Panc1 (cell line): Measurements from ENCODE around the gene PROCR. TPM values are rescaled to one million over a fixed set of nuclear protein-coding genes. Genes with fewer than 3 reads are reported as not detected.
"Not testable (repeated sequence)": the region's sequence is repeated elsewhere in the genome, so short reads cannot be mapped to it uniquely, and the experiment has no call there.

Source experiments
- ATAC-seq: fragments of 200-7000 bp; cut with Tn5 transposase; 2 replicates; pipeline ENCODE4 v1.9.1; 2020; ENCODE audit warnings: mild to moderate bottlenecking, moderate library complexity
- BruUV-seq: library from RNA; stranded (reverse); fragments of 400-500 nt; replicated peaks from 2 replicates; lab custom pipeline; 2021; lab: Mats Ljungman, UMichigan
- CTCF ChIA-PET: fragments of 300-600 bp; sonication (Branson Sonifier 250); formaldehyde crosslinking; loops from one replicate; lab custom pipeline; 2022; ENCODE audit warnings: antibody characterized with exemption; lab: Charles Lee
- POLR2A ChIA-PET: fragments of 300-600 bp; sonication (Branson Sonifier 250); formaldehyde crosslinking; loops from one replicate; lab custom pipeline; 2022; ENCODE audit warnings: antibody characterized with exemption; lab: Charles Lee
- DNase-seq: peaks from one replicate; pipeline ENCODE4 v3.0.0-alpha.2; 2010; ENCODE audit warnings: low read depth, low spot score
- H3K27ac ChIP-seq: 2 replicates; pipeline ENCODE4 v1.5.1; 2011; ENCODE audit warnings: mild to moderate bottlenecking, low read length, inconsistent platforms
- H3K27me3 ChIP-seq: fragments of 200-500 bp; sonication (Bioruptor generic); 2 replicates; pipeline ENCODE4 v1.6.0; 2014; ENCODE audit warnings: low read length, inconsistent platforms; ENCODE audit not compliant: control insufficient read depth, insufficient read depth
- H3K36me3 ChIP-seq: fragments of 200-500 bp; sonication (Bioruptor generic); 2 replicates; pipeline ENCODE4 v1.5.1; 2014; ENCODE audit warnings: inconsistent platforms, mild to moderate bottlenecking, low read length, moderate library complexity; ENCODE audit not compliant: control insufficient read depth, insufficient read depth
- H3K4me1 ChIP-seq: 2 replicates; pipeline ENCODE4 v1.5.1; 2011; ENCODE audit warnings: inconsistent platforms, mild to moderate bottlenecking, low read length, moderate library complexity; ENCODE audit not compliant: control insufficient read depth, insufficient read depth
- H3K4me3 ChIP-seq, 2 experiments: 2 replicates each; pipeline ENCODE4 v1.5.1; 2011 to 2012; ENCODE audit warnings: low read depth in 2 of 2, low read length in 2 of 2, mild to moderate bottlenecking in 2 of 2, inconsistent platforms in 1 of 2, moderate library complexity in 1 of 2
- H3K9me3 ChIP-seq: fragments of 200-500 bp; sonication (Bioruptor generic); 2 replicates; pipeline ENCODE4 v1.5.1; 2014; ENCODE audit warnings: low read depth, mild to moderate bottlenecking, inconsistent platforms, low read length, moderate library complexity; ENCODE audit not compliant: control insufficient read depth, insufficient read depth
- CTCF ChIP-seq: fragments of 450-650 bp; IDR thresholded peaks from 2 replicates; pipeline ENCODE4 v1.5.1; 2017; ENCODE audit warnings: mild to moderate bottlenecking
- POLR2AphosphoS5 ChIP-seq: IDR thresholded peaks from 2 replicates; pipeline ENCODE4 v1.6.1; 2012; ENCODE audit warnings: mild to moderate bottlenecking, low read depth, low read length, moderate library complexity
- SIN3A ChIP-seq: IDR thresholded peaks from 2 replicates; pipeline ENCODE4 v1.6.1; 2012; ENCODE audit warnings: low read depth, mild to moderate bottlenecking, low read length, moderate library complexity, borderline replicate concordance; ENCODE audit not compliant: insufficient read depth
- TCF7L2 ChIP-seq: IDR thresholded peaks from 2 replicates; pipeline ENCODE4 v1.6.1; 2011; ENCODE audit warnings: mild to moderate bottlenecking, low read depth, low read length, inconsistent platforms
- in situ Hi-C: cut with HindIII; loops from 2 replicates; pipeline ENCODE4 v1.10.0; 2016; ENCODE audit warnings: low sequenced_read_pairs, low pct_unique_long_range_greater_than_20kb
- intact Hi-C: fragments of 100-400 bp; cut with micrococcal nuclease; formaldehyde crosslinking; loops from one replicate; pipeline ENCODE4 v1.10.0; 2022; ENCODE audit not compliant: unreplicated experiment
- total RNA-seq: library from RNA; stranded (reverse); gene quantifications from one replicate; pipeline ENCODE4 v1.2.1, GENCODE V29; 2021; ENCODE audit not compliant: unreplicated experiment
- TF ChIP-seq, protein P1 (sequence below), 2 experiments: IDR thresholded peaks; 2 replicates each; pipeline ENCODE4 v1.6.1; 2011 to 2012; ENCODE audit warnings: low read depth in 2 of 2, control low read depth in 1 of 2, low read length in 1 of 2, mild to moderate bottlenecking in 1 of 2, moderate library complexity in 1 of 2; ENCODE audit not compliant: insufficient read depth in 1 of 2

Gene PROCR
- total RNA-seq, 1 experiment from 2014 or later, result 38.0 TPM

GRCh38 chr20:35156978-35157377, 14.9 kb upstream of the PROCR start:
- CTCF ChIA-PET, result no interaction called here
- Histone ChIP-seq H3K27ac (no peak overlapping the region), H3K4me3 (no peak overlapping the region), H3K36me3 (no peaks in the 10 kb centered on the region), H3K27me3 (no peaks in the 10 kb centered on the region), H3K9me3 (no peaks in the 10 kb centered on the region), H3K4me1 (no peaks in the 10 kb centered on the region)
- TF ChIP-seq SIN3A (no peak), TCF7L2 (no peak), CTCF (no peak), POLR2AphosphoS5 (no peak)
- TF ChIP-seq, protein P1, sequence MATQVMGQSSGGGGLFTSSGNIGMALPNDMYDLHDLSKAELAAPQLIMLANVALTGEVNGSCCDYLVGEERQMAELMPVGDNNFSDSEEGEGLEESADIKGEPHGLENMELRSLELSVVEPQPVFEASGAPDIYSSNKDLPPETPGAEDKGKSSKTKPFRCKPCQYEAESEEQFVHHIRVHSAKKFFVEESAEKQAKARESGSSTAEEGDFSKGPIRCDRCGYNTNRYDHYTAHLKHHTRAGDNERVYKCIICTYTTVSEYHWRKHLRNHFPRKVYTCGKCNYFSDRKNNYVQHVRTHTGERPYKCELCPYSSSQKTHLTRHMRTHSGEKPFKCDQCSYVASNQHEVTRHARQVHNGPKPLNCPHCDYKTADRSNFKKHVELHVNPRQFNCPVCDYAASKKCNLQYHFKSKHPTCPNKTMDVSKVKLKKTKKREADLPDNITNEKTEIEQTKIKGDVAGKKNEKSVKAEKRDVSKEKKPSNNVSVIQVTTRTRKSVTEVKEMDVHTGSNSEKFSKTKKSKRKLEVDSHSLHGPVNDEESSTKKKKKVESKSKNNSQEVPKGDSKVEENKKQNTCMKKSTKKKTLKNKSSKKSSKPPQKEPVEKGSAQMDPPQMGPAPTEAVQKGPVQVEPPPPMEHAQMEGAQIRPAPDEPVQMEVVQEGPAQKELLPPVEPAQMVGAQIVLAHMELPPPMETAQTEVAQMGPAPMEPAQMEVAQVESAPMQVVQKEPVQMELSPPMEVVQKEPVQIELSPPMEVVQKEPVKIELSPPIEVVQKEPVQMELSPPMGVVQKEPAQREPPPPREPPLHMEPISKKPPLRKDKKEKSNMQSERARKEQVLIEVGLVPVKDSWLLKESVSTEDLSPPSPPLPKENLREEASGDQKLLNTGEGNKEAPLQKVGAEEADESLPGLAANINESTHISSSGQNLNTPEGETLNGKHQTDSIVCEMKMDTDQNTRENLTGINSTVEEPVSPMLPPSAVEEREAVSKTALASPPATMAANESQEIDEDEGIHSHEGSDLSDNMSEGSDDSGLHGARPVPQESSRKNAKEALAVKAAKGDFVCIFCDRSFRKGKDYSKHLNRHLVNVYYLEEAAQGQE (IDR thresholded peaks at IDR 0.05; ENCODE audit: insufficient read depth in 1 of 2, low read depth in 2 of 2, low read length in 1 of 2), result no peak
- ATAC-seq (no peak), DNase-seq (no peak)
- intact Hi-C loops (no loop called here), in situ Hi-C loops (no loop called here)
- POLR2A ChIA-PET, result no interaction called here
- no TSS peak for BruUV-seq

GRCh38 chr20:35160341-35160740, 11.5 kb upstream of the PROCR start:
- POLR2A ChIA-PET, H3K27me3 ChIP-seq, BruUV-seq, H3K9me3 ChIP-seq, in situ Hi-C loops, DNase-seq, intact Hi-C loops, H3K4me3 ChIP-seq, ATAC-seq, H3K4me1 ChIP-seq, CTCF ChIA-PET, H3K27ac ChIP-seq, H3K36me3 ChIP-seq: not testable (repeated sequence)

- in situ Hi-C loops, ATAC-seq, H3K9me3 ChIP-seq, DNase-seq, H3K36me3 ChIP-seq, H3K27ac ChIP-seq, H3K27me3 ChIP-seq, H3K4me3 ChIP-seq, H3K4me1 ChIP-seq, intact Hi-C loops, BruUV-seq, CTCF ChIA-PET: not testable (repeated sequence)
- POLR2A ChIA-PET, result interaction anchor here (0.6 kb wide), 1 partner anchor 27 kb away, joined by 3 read pairs; no protein-coding TSS in a partner anchor
Measured at GRCh38 chr20:35164531-35164930, 7.3 kb upstream of the PROCR start.
